Dendritic cell treated with granulocyte-macrophage colony-stimulating factor and Interleukin-4, amounts not matched to agents 40 ng/mL and 50 ng/mL, for 4 days (primary cell): Measurements from ENCODE around the gene KIAA0930.

Source experiments
- H3K27ac Mint-ChIP-seq: one replicate; pipeline ENCODE4 v1.8.0; 2022; ENCODE audit warnings: mild to moderate bottlenecking, mixed read lengths
- H3K27me3 Mint-ChIP-seq: one replicate; pipeline ENCODE4 v1.8.0; 2022; ENCODE audit warnings: mild to moderate bottlenecking, mixed read lengths
- H3K36me3 Mint-ChIP-seq: one replicate; pipeline ENCODE4 v1.8.0; 2022; ENCODE audit warnings: low read depth, mixed read lengths
- H3K4me1 Mint-ChIP-seq: one replicate; pipeline ENCODE4 v1.8.0; 2022; ENCODE audit warnings: low read depth, mixed read lengths
- H3K4me3 Mint-ChIP-seq: one replicate; pipeline ENCODE4 v1.8.0; 2022; ENCODE audit warnings: mild to moderate bottlenecking, moderate library complexity, mixed read lengths
- H3K9me3 Mint-ChIP-seq: one replicate; pipeline ENCODE4 v1.8.0; 2022; ENCODE audit warnings: mixed read lengths
- intact Hi-C: fragments of 100-400 bp; cut with micrococcal nuclease; formaldehyde crosslinking; loops from one replicate; pipeline ENCODE4 v1.15.0; 2022

Gene KIAA0930

GRCh38 chr22:45210577-45210976 is 30.1 kb downstream of the KIAA0930 start:
- H3K9me3 Mint-ChIP-seq: no peaks in the 10 kb centered on the region
- intact Hi-C loops: no loop called here
- peak overlapping the region; percentile 45 for H3K27ac Mint-ChIP-seq
- no peak overlapping the region for H3K4me3 Mint-ChIP-seq
- peaks cover 72% of the 10 kb centered on the region for H3K4me1 Mint-ChIP-seq
- H3K27me3 Mint-ChIP-seq: no peaks in the 10 kb centered on the region
- peaks cover 76% of the 10 kb centered on the region for H3K36me3 Mint-ChIP-seq

- Mint-ChIP-seq H3K27ac (peak overlapping the region; percentile 45), H3K9me3 (no peaks in the 10 kb centered on the region), H3K4me3 (no peak overlapping the region), H3K4me1 (peaks cover 69% of the 10 kb centered on the region), H3K36me3 (peaks cover 78% of the 10 kb centered on the region), H3K27me3 (no peaks in the 10 kb centered on the region)
- intact Hi-C loops: no loop called here
These were observed 30.5 kb downstream of the KIAA0930 start for GRCh38 chr22:45210174-45210573.

GRCh38 chr22:45208993-45209838 is 31.5 kb downstream of the KIAA0930 start:
- Mint-ChIP-seq H3K4me3 (no peak overlapping the region), H3K9me3 (no peaks in the 10 kb centered on the region), H3K27me3 (no peaks in the 10 kb centered on the region), H3K36me3 (peaks cover 80% of the 10 kb centered on the region), H3K27ac (peak overlapping the region; percentile 45), H3K4me1 (peaks cover 64% of the 10 kb centered on the region)
- intact Hi-C loops: no loop called here

GRCh38 chr22:45208696-45208992 is 32.0 kb downstream of the KIAA0930 start:
- intact Hi-C loops: no loop called here
- H3K4me1 Mint-ChIP-seq: peaks cover 64% of the 10 kb centered on the region
- peak overlapping the region; percentile 25 for H3K27ac Mint-ChIP-seq
- H3K27me3 Mint-ChIP-seq: no peaks in the 10 kb centered on the region
- peaks cover 82% of the 10 kb centered on the region for H3K36me3 Mint-ChIP-seq
- H3K4me3 Mint-ChIP-seq: no peak overlapping the region
- H3K9me3 Mint-ChIP-seq: no peaks in the 10 kb centered on the region

GRCh38 chr22:45207981-45208664 is 32.6 kb downstream of the KIAA0930 start:
- Mint-ChIP-seq H3K4me1 (peaks cover 59% of the 10 kb centered on the region), H3K27me3 (no peaks in the 10 kb centered on the region), H3K27ac (peak overlapping the region; percentile 25), H3K9me3 (no peaks in the 10 kb centered on the region), H3K36me3 (peaks cover 88% of the 10 kb centered on the region), H3K4me3 (no peak overlapping the region)
- intact Hi-C loops: no loop called here

- peaks cover 53% of the 10 kb centered on the region for H3K4me1 Mint-ChIP-seq
- no peaks in the 10 kb centered on the region for H3K9me3 Mint-ChIP-seq
- no peak overlapping the region for H3K4me3 Mint-ChIP-seq
- H3K27me3 Mint-ChIP-seq: no peaks in the 10 kb centered on the region
- intact Hi-C loops: no loop called here
- H3K36me3 Mint-ChIP-seq: peaks cover 93% of the 10 kb centered on the region
- peak overlapping the region; percentile 25 for H3K27ac Mint-ChIP-seq
These were observed 33.2 kb downstream of the KIAA0930 start for GRCh38 chr22:45207533-45207932.

GRCh38 chr22:45206233-45206632 is 34.5 kb downstream of the KIAA0930 start:
- Mint-ChIP-seq H3K4me3 (no peak overlapping the region), H3K27ac (no peak overlapping the region), H3K4me1 (peaks cover 40% of the 10 kb centered on the region), H3K9me3 (no peaks in the 10 kb centered on the region), H3K36me3 (peaks cover 97% of the 10 kb centered on the region), H3K27me3 (no peaks in the 10 kb centered on the region)
- intact Hi-C loops: no loop called here

GRCh38 chr22:45205276-45205925 is 35.3 kb downstream of the KIAA0930 start:
- intact Hi-C loops: no loop called here
- H3K36me3 Mint-ChIP-seq: peaks cover 97% of the 10 kb centered on the region
- no peaks in the 10 kb centered on the region for H3K9me3 Mint-ChIP-seq
- no peaks in the 10 kb centered on the region for H3K27me3 Mint-ChIP-seq
- peaks cover 31% of the 10 kb centered on the region for H3K4me1 Mint-ChIP-seq
- no peak overlapping the region for H3K27ac Mint-ChIP-seq
- no peak overlapping the region for H3K4me3 Mint-ChIP-seq

- no peaks in the 10 kb centered on the region for H3K27me3 Mint-ChIP-seq
- no peak overlapping the region for H3K27ac Mint-ChIP-seq
- H3K4me1 Mint-ChIP-seq: peaks cover 26% of the 10 kb centered on the region
- no peaks in the 10 kb centered on the region for H3K9me3 Mint-ChIP-seq
- no peak overlapping the region for H3K4me3 Mint-ChIP-seq
- H3K36me3 Mint-ChIP-seq: peaks cover 97% of the 10 kb centered on the region
- intact Hi-C loops: no loop called here
These were observed 35.9 kb downstream of the KIAA0930 start for GRCh38 chr22:45204819-45205218.

GRCh38 chr22:45204241-45204640 is 36.5 kb downstream of the KIAA0930 start:
- H3K27ac Mint-ChIP-seq: peak overlapping the region; percentile 16
- H3K27me3 Mint-ChIP-seq: no peaks in the 10 kb centered on the region
- no peaks in the 10 kb centered on the region for H3K9me3 Mint-ChIP-seq
- intact Hi-C loops: no loop called here
- H3K4me1 Mint-ChIP-seq: peaks cover 20% of the 10 kb centered on the region
- peaks cover 97% of the 10 kb centered on the region for H3K36me3 Mint-ChIP-seq
- no peak overlapping the region for H3K4me3 Mint-ChIP-seq

GRCh38 chr22:45203150-45203951 is 37.3 kb downstream of the KIAA0930 start:
- Mint-ChIP-seq H3K4me1 (peaks cover 18% of the 10 kb centered on the region), H3K36me3 (peaks cover 97% of the 10 kb centered on the region), H3K27ac (peak overlapping the region; percentile 16), H3K4me3 (no peak overlapping the region), H3K9me3 (no peaks in the 10 kb centered on the region), H3K27me3 (no peaks in the 10 kb centered on the region)
- intact Hi-C loops: no loop called here

GRCh38 chr22:45202333-45203149 is 38.2 kb downstream of the KIAA0930 start:
- intact Hi-C loops: no loop called here
- Mint-ChIP-seq H3K4me1 (peaks cover 15% of the 10 kb centered on the region), H3K27ac (no peak overlapping the region), H3K36me3 (peaks cover 97% of the 10 kb centered on the region), H3K27me3 (no peaks in the 10 kb centered on the region), H3K4me3 (no peak overlapping the region), H3K9me3 (no peaks in the 10 kb centered on the region)

- H3K36me3 Mint-ChIP-seq: peaks cover 100% of the 10 kb centered on the region
These were observed 38.9 kb downstream of the KIAA0930 start for GRCh38 chr22:45201678-45202332.

More at GRCh38 chr22:45201678-45202332, 38.9 kb downstream of the KIAA0930 start:
- no peak overlapping the region for H3K27ac Mint-ChIP-seq
- no peaks in the 10 kb centered on the region for H3K9me3 Mint-ChIP-seq
- no peak overlapping the region for H3K4me3 Mint-ChIP-seq
- intact Hi-C loops: no loop called here
- H3K4me1 Mint-ChIP-seq: peaks cover 15% of the 10 kb centered on the region
- no peaks in the 10 kb centered on the region for H3K27me3 Mint-ChIP-seq
